Measurements from ENCODE around the gene CHGA. TPM values are rescaled to one million over a fixed set of nuclear protein-coding genes. Genes with fewer than 3 reads are reported as not detected.

The CHGA gene
- polyA plus RNA-seq, 2 of the 4 experiments (the other 2 are of a cell fraction) = 0.32 to 0.70 TPM

GRCh38 chr14:92969430-92969829 is 46.5 kb downstream of the CHGA start:
- Histone ChIP-seq H3K4me2 (no peak overlapping the region), H3K4me1 (peaks cover 10% of the 10 kb centered on the region), H3K27ac (no peak overlapping the region), H3K9me3 (no peaks in the 10 kb centered on the region), H3K4me3 (no peak overlapping the region)
- no peak for FAIRE-seq
- ATAC-seq = no peak
- WGBS (ENCODE audit: missing lambda C conversion rate) = 90% methylated on average over 10 of the region's 10 CpGs
- CTCF ChIA-PET = interaction anchor here (1.0 to 11.9 kb wide), 4 partner anchors 9 to 169 kb away, joined by 3 to 96 read pairs (median 4); no protein-coding TSS in a partner anchor
- POLR2A ChIA-PET = no interaction called here
- no peak for TF ChIP-seq ZC3H11A (IDR thresholded peaks at IDR 0.05)
- no peak for DNase-seq (ENCODE audit: low read depth in 1 of 2, low spot score in 1 of 2)

- Histone ChIP-seq H3K4me1 (peaks cover 6% of the 10 kb centered on the region), H3K27ac (no peak overlapping the region), H3K4me3 (no peak overlapping the region), H3K9me3 (no peaks in the 10 kb centered on the region), H3K4me2 (no peak overlapping the region)
- ChIA-PET POLR2A (no interaction called here), CTCF (interaction anchor here (1.2 to 11.9 kb wide), 3 partner anchors 9 to 20 kb away, joined by 3 to 96 read pairs (median 3); no protein-coding TSS in a partner anchor)
- ATAC-seq (no peak), FAIRE-seq (no peak), DNase-seq (ENCODE audit: low read depth in 1 of 2, low spot score in 1 of 2) (no peak)
- 89% methylated on average over 12 of the region's 12 CpGs for whole genome bisulfite sequencing (ENCODE audit: missing lambda C conversion rate)
- TF ChIP-seq, protein P1, sequence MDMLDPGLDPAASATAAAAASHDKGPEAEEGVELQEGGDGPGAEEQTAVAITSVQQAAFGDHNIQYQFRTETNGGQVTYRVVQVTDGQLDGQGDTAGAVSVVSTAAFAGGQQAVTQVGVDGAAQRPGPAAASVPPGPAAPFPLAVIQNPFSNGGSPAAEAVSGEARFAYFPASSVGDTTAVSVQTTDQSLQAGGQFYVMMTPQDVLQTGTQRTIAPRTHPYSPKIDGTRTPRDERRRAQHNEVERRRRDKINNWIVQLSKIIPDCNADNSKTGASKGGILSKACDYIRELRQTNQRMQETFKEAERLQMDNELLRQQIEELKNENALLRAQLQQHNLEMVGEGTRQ (IDR thresholded peaks at IDR 0.05) = no peak
- TF ChIP-seq KDM5A (IDR thresholded peaks at IDR 0.05) = no peak
- no peak for TF ChIP-seq NR3C1 (IDR thresholded peaks at IDR 0.05)
- no peak for TF ChIP-seq RNF2 (IDR thresholded peaks at IDR 0.05; ENCODE audit: borderline replicate concordance, low read depth)
- TF ChIP-seq ZFP36 (IDR thresholded peaks at IDR 0.05; ENCODE audit: borderline replicate concordance, partially characterized antibody) = no peak
- no peak for TF ChIP-seq GATA3 (IDR thresholded peaks at IDR 0.05; ENCODE audit: borderline replicate concordance)
- TF ChIP-seq HOXB13 (CRISPR knock-in tag; IDR thresholded peaks at IDR 0.05; ENCODE audit: low read depth) = no peak
- TF ChIP-seq PHF8 (IDR thresholded peaks at IDR 0.05; ENCODE audit: borderline replicate concordance, low read depth) = no peak
- no peak for TF ChIP-seq POLR2A (IDR thresholded peaks at IDR 0.05; ENCODE audit: low read length)
- no peak for TF ChIP-seq CHD4 (IDR thresholded peaks at IDR 0.05; ENCODE audit: borderline replicate concordance)
- TF ChIP-seq, protein P2, sequence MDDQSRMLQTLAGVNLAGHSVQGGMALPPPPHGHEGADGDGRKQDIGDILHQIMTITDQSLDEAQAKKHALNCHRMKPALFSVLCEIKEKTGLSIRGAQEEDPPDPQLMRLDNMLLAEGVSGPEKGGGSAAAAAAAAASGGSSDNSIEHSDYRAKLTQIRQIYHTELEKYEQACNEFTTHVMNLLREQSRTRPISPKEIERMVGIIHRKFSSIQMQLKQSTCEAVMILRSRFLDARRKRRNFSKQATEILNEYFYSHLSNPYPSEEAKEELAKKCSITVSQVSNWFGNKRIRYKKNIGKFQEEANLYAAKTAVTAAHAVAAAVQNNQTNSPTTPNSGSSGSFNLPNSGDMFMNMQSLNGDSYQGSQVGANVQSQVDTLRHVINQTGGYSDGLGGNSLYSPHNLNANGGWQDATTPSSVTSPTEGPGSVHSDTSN (IDR thresholded peaks at IDR 0.05) = no peak
Measured at GRCh38 chr14:92969871-92970270, 46.9 kb downstream of the CHGA start.

DNA sequence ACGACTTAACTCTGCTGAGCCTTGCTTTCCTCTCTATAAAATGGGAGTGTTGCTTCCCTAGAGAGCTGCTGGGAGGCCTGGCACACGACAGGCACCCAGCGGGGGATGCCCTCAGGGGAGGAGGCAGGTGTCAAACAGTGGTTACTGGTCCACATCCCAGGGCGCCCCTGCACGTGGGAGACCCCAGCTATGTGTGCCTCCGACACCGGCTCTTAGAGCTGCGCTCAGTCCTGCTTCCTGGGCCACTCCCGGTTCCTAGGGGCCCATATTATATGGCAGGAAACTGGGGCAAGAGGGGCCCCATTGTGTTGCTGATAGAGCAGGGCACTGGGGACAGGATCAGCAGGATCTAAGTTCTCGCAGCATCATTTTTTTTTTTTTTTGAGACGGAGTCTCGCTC is 47.3 kb downstream of the CHGA start:
- WGBS (ENCODE audit: missing lambda C conversion rate) = 90% methylated on average over 12 of the region's 12 CpGs
- POLR2A ChIA-PET = no interaction called here
- ATAC-seq (no peak), FAIRE-seq (no peak), DNase-seq (ENCODE audit: low read depth in 1 of 2, low spot score in 1 of 2) (no peak)
- TF ChIP-seq, protein P3, sequence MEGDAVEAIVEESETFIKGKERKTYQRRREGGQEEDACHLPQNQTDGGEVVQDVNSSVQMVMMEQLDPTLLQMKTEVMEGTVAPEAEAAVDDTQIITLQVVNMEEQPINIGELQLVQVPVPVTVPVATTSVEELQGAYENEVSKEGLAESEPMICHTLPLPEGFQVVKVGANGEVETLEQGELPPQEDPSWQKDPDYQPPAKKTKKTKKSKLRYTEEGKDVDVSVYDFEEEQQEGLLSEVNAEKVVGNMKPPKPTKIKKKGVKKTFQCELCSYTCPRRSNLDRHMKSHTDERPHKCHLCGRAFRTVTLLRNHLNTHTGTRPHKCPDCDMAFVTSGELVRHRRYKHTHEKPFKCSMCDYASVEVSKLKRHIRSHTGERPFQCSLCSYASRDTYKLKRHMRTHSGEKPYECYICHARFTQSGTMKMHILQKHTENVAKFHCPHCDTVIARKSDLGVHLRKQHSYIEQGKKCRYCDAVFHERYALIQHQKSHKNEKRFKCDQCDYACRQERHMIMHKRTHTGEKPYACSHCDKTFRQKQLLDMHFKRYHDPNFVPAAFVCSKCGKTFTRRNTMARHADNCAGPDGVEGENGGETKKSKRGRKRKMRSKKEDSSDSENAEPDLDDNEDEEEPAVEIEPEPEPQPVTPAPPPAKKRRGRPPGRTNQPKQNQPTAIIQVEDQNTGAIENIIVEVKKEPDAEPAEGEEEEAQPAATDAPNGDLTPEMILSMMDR (IDR thresholded peaks at IDR 0.05) = no peak
- TF ChIP-seq HOXB5 (CRISPR knock-in tag; IDR thresholded peaks at IDR 0.05) (no peak), MYC (IDR thresholded peaks at IDR 0.05; ENCODE audit: borderline replicate concordance, low read length) (no peak), POLR2AphosphoS2 (conservative IDR thresholded peaks at IDR 0.05; ENCODE audit: low read length) (no peak), CBX8 (IDR thresholded peaks at IDR 0.05) (no peak), PHF8 (IDR thresholded peaks at IDR 0.05; ENCODE audit: borderline replicate concordance, low read depth) (no peak), TFCP2L1 (CRISPR knock-in tag; IDR thresholded peaks at IDR 0.05) (no peak), ZNF302 (CRISPR knock-in tag; IDR thresholded peaks at IDR 0.05) (no peak), RAD21 (conservative IDR thresholded peaks at IDR 0.05 in 1 of 2, IDR thresholded peaks at IDR 0.05 in 1 of 2) (no peak), ZSCAN20 (CRISPR knock-in tag; IDR thresholded peaks at IDR 0.05) (no peak), GATA3 (IDR thresholded peaks at IDR 0.05; ENCODE audit: borderline replicate concordance) (no peak), CBX2 (IDR thresholded peaks at IDR 0.05; ENCODE audit: borderline replicate concordance, low read depth) (no peak), SREBF2 (IDR thresholded peaks at IDR 0.05) (no peak), KDM1A (IDR thresholded peaks at IDR 0.05; ENCODE audit: low read depth) (no peak), FOSB (CRISPR knock-in tag; IDR thresholded peaks at IDR 0.05) (no peak), RNF2 (IDR thresholded peaks at IDR 0.05; ENCODE audit: borderline replicate concordance, low read depth) (no peak)
- TF ChIP-seq, protein P4, sequence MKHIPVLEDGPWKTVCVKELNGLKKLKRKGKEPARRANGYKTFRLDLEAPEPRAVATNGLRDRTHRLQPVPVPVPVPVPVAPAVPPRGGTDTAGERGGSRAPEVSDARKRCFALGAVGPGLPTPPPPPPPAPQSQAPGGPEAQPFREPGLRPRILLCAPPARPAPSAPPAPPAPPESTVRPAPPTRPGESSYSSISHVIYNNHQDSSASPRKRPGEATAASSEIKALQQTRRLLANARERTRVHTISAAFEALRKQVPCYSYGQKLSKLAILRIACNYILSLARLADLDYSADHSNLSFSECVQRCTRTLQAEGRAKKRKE (CRISPR knock-in tag; IDR thresholded peaks at IDR 0.05; ENCODE audit: low read depth) = no peak
- Histone ChIP-seq H3K27ac (no peak overlapping the region), H3K4me3 (no peak overlapping the region), H3K9me3 (no peaks in the 10 kb centered on the region), H3K4me2 (no peak overlapping the region), H3K4me1 (peaks cover 2% of the 10 kb centered on the region)
- CTCF ChIA-PET = interaction anchor here (0.7 to 11.9 kb wide), 5 partner anchors 9 to 117 kb away, joined by 3 to 96 read pairs (median 3); no protein-coding TSS in a partner anchor
